Activated T-cell treated with anti-CD3 and anti-CD28 coated beads, Interleukin-2, amount 50 U/mL, for 24 hours (primary cell): ENCODE measurements around the gene LSM14A.

Source experiments
- DNase-seq: peaks from one replicate; pipeline ENCODE4 v3.0.0-alpha.2; 2020
- H3K27ac Mint-ChIP-seq: 2 replicates; pipeline ENCODE4 v1.8.0; 2020; ENCODE audit warnings: mild to moderate bottlenecking, mixed read lengths
- H3K27me3 Mint-ChIP-seq: 2 replicates; pipeline ENCODE4 v1.8.0; 2020; ENCODE audit warnings: mixed read lengths
- H3K36me3 Mint-ChIP-seq: 2 replicates; pipeline ENCODE4 v1.8.0; 2020; ENCODE audit warnings: low read depth, mixed read lengths
- H3K4me1 Mint-ChIP-seq: 2 replicates; pipeline ENCODE4 v1.8.0; 2020; ENCODE audit warnings: low read depth, mixed read lengths
- H3K4me3 Mint-ChIP-seq: 2 replicates; pipeline ENCODE4 v1.8.0; 2020; ENCODE audit warnings: mild to moderate bottlenecking, moderate library complexity, mixed read lengths
- H3K9me3 Mint-ChIP-seq: 2 replicates; pipeline ENCODE4 v1.8.0; 2020; ENCODE audit warnings: mixed read lengths

LSM14A gene

DNA sequence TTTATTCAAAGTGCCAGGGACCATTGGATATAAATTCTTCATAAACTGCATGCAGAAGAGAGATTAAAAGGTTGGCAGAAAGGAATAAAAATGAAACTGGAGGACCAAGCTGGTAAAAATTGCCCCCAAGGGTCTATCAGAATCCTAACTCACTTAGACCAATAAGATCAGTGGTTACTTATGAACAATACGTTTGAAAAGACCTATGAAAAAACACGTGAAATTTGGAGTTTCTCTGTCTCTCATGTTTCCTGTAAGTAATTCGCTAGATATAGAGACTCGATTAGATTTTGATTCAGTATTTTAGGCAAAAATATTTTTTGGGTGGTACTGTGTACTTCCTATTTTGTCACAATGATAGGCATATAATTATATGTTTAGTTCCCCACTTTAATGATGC is 104.9 kb downstream of the LSM14A start:
- Mint-ChIP-seq H3K27me3 (no peaks in the 10 kb centered on the region), H3K9me3 (peaks cover 5% of the 10 kb centered on the region), H3K36me3 (peaks cover 14% of the 10 kb centered on the region), H3K4me3 (no peak overlapping the region), H3K27ac (peak overlapping the region; percentile 51), H3K4me1 (peaks cover 57% of the 10 kb centered on the region)
- DNase-seq, result no peak

DNA sequence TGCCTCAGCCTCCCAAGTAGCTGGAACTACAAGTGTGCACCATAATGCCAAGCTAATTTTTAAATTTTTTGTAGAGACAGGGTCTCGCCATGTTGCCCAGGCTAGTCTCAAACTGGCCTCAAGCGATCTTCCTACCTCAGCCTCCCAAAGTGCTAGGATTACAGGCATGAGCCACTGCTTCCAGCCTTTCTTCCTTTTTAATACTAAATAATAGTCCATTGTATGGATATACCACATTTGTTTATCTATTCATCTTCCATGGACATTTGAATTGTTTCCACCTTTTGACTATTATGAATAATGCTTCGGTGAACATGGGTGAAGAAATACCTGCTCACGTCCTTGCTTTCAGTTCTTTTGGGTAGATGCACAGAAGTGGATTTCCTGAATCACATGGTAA is 106.5 kb downstream of the LSM14A start:
- Mint-ChIP-seq H3K27me3 (no peaks in the 10 kb centered on the region), H3K4me3 (no peak overlapping the region), H3K9me3 (peaks cover 5% of the 10 kb centered on the region), H3K4me1 (peaks cover 58% of the 10 kb centered on the region), H3K36me3 (peaks cover 14% of the 10 kb centered on the region), H3K27ac (no peak overlapping the region)
- no peak for DNase-seq
